Measurements from ENCODE around the gene DAB1.

DAB1 gene

DNA sequence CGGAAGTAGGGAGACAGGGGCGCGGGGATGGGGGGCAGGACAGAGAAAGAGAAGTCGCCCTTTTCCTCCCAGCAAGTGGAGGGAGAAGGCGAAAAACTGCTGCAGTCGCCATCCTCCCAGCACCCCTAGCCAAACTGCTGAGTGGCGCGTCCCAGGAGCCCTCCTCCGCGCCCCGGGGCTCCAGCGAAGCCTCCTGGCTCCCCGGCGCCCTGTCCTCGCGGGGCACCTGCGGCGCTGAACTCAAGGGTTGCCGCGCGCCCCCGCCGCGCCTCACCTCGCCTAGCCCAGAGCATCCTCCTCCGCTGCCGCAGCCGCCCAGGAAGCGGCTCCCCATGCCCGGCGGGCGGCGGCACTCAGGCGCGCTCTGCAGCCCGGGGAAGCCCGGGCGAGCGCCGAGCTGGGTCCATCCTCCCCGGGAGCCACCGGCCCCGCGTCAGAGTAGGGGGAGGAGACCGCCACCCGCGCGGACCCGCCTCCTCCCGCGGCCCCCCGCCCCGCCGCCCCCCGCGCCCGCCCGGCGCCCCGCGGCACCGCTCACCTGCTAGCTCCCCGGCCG lies at the start of gene DAB1:
Gene DAB1 (minus strand): TSS at position 405 of the 556 bp plus-strand sequence. CDS start 133,030 bp downstream, outside the sequence.
- no peak for DNase-seq (ENCODE audit: low read depth in 2 of 2)

DNA sequence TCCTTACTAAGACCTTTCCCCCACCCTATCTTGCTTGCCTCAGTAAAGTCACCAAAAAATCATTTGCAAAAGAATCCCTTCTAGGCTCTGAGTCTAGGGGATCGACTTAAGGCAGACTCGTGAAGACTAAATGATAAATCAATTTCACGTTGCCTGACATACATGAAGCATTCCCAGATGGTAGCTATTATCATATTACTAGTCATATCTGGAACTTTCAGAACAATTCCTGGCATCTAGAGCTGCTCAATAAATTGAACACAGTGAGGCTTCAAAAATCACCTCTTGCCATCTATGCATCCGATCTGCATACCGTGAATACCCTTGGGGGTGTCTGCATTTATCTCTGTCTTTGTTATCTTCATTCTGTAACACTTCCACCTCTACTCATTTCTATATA lies 49.6 kb upstream of the DAB1 start:
- no peak for DNase-seq (ENCODE audit: low read depth in 2 of 2)

DNA sequence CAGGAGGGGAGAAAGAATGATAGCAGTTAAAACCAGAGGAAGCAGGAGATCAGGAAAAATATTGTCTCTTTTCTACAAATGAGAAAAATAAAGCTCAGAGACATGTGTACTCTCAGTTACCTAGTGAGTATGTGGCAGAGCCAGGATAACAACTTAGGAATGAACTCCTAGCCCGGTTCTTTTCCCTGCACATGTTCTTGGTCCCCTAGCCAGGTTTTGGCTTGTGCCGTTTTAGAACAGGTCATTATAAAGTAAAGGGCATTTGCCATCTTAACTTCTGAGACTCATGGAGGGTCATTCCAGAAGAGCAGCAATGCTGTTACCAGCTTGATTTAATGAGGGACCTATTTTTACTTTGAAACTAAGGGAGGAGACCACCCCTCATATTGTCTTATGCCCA lies 48.1 kb upstream of the DAB1 start:
- no peak for DNase-seq (ENCODE audit: low read depth in 2 of 2)

DNA sequence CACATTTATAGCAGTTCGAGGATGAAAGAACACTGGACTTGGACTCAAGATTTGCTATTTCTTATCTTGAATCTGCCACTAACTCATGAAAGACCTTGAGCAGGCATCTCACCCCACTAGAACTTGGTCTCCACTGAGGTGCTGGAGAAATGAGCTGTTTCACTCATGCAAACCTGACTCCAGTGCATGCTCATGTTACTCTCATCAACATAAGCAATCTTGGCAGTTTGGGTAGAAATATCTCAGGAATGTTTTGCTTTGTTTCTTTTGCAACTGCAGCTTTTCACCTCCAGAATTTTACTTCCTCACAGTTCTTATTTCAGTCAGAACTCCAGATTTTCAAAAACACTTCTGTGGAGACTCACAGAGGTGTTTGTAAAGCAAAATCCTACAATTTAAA lies 46.2 kb upstream of the DAB1 start:
- DNase-seq (ENCODE audit: low read depth in 2 of 2): no peak

DNA sequence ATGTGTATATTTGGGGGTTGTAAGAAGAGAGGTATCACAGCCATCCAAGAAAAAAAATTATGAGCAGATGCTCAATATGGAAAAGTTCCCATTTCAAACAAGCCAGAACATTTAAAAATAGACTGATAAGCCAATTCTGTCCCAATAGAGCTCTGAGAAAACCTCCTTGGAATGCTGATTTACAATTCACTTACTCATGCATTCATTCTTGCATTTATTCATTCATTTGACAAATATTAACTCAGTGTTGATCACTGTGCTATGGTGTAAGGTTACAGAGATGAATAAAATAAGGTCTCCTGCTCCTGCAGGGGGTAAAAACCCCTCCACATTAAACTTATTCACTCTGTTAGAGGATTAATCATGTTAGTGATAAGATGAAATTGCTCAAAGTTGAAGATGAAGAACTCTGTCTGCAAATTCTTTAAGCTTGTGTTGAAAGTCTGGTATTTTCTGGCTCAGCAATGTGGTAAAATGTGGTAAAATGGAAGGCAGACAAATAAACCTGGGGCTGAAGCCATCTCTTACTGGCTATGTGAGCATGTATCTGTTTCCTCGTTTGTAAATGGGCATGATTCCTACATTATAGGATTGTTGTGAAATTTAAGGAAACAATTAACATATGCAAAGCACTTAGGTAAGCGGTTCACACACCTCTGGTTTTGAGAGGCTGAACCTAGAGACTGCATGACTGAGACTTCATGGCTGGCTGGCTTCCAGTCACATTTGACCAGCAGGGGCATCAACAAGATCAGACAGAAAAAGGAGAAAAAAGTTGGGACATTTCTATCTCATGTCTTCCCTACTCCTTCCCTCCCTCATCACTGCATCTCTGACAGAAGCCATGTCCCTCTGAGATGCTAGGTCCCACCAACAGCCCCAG lies 45.0 kb upstream of the DAB1 start:
- no peak for DNase-seq (ENCODE audit: low read depth in 2 of 2)

DNA sequence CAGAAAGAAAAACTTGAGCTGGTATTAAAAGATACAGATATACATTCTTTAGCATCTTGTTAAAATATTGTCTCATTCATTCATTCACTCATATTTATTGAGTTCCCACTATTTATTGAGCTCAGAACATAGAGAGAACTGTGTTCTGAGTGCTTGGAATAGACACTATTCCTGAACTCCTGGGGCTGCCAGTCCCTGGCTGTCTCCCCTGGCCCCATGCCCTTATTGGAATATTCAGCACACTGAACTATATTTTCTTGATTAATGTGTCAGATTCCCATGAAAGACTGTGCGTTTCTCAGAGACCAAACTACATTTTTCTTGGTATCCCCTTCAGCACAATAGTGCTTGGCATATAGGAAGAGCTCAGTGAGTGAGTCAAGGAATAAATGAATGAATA lies 44.0 kb upstream of the DAB1 start:
- no peak for DNase-seq (ENCODE audit: low read depth in 2 of 2)

DNA sequence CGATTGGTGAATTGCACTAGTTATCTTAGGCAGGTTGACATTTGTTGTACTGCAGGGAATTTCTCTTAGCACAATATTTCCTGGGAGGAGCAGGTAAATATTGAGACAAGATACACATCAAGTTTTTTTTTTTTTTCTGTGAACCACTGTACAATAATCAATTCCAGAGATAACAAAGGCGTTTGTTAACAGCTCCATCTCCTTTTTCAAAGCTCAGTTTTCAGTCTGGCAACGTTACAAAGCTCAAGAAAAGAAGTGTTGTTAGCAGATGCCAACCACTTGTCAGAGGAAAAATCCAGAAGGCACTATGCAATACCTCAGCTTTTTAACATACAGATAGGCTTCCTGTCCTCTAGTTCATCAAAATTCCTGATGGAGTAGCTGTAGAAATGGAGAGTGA lies 40.9 kb upstream of the DAB1 start:
- no peak for DNase-seq (ENCODE audit: low read depth in 2 of 2)

DNA sequence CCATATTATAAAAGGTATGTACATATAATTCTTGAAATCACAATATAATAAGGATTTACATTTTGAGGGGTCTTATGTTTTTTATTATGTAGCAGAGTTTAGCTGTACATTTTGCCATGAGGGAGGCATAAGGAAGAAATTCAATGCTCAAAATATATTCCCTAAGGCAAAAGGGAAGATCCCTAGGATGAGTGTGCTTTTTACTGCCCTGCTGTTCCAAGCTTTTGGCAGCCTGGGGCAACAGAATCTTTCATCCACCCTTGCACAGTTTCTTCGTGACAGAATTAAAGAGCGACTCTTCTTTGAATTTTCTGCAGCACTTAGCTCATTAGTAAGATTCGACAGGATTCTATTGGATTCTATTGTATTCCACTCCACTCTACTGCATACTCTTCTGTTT lies 39.5 kb upstream of the DAB1 start:
- no peak for DNase-seq (ENCODE audit: low read depth in 2 of 2)

DNA sequence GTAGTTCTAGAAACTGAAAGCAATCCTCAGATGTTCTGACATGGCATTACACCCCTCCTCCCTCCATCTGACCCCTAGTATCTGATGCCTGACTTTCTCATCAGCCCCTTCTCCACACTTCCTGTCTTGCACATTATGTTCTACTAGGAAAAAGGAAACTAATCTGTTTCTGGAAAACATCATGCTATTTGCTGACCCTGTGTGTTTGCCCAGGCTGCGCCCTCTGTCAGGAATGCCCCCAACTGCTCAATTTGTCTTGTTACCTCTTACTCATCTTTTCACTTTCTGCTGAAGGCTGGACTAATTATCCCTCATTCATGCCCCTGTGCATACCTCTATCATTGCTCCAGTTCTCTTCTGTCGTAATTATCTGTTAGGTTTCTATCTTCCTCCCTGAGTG lies 37.5 kb upstream of the DAB1 start:
- DNase-seq (ENCODE audit: low read depth in 2 of 2): no peak

DNA sequence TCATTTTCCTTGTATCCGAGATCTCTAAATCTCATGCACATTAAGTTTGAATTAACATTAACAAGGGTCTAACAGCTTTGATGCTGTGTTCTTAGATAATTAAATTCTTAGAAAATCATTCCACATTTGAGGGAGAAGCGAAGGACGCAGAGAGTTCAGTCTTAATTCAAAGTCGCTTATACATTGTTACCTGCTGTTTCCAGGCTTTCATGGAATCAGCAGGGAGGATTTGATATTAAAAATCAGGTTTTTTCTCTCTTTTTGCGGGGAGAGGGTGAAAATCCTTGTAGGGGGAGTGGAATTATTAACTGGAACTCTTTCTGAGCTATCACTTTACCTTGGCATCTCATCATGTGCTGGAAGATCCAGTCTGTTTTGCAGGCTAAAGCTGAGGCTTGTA lies 27.7 kb upstream of the DAB1 start:
- no peak for DNase-seq (ENCODE audit: low read depth in 2 of 2)

DNA sequence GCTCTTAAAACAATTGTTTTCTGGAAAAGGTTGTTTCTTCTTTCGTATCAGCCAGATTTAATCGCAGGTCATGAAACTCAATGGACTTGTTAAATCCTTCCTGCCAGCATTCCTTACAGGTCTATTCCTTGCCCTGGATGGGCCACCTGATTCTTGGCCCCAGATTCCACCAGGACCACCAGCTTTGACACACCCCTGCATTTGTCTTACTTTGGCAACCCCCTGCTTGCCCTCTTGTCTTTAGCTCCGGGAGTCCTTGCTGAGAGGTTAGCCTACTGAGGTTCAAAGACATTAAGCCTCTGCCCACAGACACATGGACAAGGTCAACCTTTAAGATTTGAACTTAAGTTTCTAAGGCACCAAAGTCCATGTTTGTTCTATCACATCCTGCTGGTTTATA lies 27.1 kb upstream of the DAB1 start:
- no peak for DNase-seq (ENCODE audit: low read depth in 2 of 2)

DNA sequence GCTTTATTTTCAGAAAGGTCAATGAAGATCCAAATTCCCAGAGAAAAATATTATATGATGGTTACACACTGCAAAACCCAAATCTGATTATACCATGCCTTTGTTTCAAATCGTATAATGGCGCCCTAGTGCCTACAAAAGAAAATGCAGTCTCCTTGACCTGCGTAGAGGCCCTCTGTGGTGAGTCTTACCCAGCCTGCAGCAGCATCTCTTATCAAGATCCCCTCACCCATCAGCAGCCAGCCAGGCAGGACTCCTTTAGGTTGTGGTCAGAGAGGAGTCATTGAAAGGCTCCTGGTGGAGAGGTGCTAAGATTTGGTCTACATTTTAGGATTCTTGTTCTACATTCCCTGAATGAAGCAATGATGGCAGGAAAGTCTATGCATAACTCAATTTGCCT lies 23.7 kb upstream of the DAB1 start:
- no peak for DNase-seq (ENCODE audit: low read depth in 2 of 2)

DNA sequence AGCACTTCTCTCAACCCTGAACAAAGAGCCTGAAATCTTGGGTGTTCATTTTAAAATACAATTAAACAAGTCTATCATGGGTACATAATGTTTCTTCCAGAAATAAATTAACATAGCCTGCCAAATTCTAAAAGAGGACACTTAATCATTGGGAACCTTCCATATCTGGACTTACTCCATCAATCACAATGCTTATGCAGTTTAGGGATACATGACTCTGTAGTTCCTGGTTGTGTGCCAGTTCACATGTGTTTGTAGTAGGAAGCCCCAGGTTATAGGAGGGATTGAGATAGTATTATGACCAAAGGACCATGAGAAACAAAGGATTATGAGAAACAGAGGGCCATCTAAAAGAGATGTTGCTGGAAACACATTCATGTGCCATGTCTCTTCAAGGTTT lies 19.1 kb upstream of the DAB1 start:
- DNase-seq (ENCODE audit: low read depth in 2 of 2): no peak

DNA sequence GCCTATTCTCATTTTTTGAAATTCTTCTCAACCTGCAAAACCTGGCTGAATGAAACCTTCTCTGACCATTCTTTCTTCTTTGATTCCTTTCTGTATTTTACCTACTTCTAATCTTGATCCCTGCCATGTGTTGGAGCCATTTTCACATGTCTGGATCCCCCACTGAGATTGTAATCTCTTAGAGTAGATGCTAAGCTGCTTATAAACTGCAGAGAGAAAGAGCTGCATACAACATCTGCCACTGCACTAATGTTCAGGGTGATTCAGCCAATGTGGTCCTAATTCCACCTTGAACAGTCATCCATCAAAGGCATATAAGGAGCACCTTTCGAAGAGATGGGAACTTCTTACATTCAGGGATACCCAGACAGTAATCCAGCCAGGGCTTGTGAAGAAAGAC lies 16.2 kb upstream of the DAB1 start:
- no peak for DNase-seq (ENCODE audit: low read depth in 2 of 2)

DNA sequence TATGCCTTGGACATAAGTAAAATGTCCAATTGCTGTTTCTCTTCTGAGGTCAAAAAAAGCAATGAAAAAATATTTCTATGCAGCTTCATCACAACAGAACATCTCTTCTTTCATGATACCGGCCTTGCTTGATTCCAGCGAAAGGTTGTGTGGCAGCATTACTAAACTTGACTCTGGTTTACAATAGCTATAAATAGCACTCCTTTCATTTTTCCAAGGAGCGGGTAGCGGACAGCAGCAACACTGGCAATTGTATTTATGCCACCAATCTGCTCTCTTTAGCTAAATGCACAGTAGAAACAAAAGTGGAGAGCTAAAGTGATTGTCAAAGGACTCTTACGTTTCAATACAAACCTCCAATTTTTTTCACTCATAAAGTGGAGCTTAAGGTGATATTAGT lies 7.5 kb upstream of the DAB1 start:
- no peak for DNase-seq (ENCODE audit: low read depth in 2 of 2)

DNA sequence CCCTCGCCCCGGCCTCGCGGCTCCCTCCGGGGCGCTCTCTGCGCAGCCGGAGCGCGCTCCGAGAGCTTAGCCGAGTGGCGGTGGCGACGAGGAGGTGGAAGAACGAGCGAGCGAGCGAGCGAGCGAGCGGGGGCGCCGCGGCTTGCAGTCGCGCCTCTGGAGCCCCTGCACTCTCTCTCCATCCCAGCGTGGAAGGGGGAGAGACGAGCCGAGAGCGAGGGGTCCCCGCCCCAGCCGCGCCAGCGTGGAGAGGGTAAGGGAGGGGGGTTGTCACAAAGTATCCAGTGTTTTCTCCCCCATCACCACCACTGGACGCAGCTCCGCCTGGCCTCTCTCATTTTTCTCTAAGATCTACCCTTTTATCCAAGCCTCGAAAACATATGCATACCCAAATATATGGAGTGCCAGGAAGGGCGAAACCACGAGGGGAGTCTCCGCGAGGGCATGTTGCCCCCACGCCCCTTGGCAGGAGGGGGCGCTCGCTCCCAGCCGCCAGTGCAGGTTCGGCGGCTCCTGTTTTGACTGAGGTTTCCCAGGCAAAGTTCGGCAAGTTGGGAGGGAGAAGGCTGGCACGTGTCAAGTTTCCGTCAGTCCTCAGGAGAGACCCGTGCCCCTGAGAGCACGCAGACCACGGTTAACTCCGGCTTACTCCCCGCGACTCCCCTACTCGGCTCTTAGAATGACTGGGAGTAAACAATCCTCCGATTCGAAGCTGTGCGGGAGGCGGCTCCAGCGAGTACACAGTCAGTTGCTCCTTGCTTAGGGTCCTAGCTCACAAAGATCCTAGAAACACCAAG lies 569 bp upstream of the DAB1 start:
- no peak for DNase-seq (ENCODE audit: low read depth in 2 of 2)

DNA sequence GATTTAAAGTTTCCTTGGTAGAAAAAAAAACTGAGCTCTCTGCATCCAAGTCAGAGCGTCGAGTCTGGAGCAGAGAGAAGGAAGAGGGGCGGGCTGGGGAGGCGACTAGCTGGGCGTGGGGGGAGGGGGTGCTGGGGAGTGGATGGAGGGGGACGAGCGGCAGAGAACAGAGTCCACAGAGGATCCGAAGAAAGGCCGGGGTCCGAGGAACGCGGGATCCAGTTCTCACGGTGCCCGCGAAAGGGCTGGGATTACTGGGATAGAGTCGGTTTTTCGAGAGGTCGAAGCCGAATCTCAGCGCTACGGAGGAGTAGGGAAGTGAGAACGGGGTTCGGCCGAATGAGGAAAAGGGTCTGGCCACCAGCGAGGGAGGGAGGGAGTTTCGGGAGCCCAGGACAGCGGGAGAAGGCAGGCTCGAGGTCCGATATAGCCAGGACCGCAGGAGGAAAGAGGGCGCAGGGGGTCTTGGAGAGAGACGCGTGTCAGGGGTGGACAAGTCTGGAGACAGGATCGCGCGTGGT lies 665 bp downstream of the DAB1 start:
- no peak for DNase-seq (ENCODE audit: low read depth in 2 of 2)

DNA sequence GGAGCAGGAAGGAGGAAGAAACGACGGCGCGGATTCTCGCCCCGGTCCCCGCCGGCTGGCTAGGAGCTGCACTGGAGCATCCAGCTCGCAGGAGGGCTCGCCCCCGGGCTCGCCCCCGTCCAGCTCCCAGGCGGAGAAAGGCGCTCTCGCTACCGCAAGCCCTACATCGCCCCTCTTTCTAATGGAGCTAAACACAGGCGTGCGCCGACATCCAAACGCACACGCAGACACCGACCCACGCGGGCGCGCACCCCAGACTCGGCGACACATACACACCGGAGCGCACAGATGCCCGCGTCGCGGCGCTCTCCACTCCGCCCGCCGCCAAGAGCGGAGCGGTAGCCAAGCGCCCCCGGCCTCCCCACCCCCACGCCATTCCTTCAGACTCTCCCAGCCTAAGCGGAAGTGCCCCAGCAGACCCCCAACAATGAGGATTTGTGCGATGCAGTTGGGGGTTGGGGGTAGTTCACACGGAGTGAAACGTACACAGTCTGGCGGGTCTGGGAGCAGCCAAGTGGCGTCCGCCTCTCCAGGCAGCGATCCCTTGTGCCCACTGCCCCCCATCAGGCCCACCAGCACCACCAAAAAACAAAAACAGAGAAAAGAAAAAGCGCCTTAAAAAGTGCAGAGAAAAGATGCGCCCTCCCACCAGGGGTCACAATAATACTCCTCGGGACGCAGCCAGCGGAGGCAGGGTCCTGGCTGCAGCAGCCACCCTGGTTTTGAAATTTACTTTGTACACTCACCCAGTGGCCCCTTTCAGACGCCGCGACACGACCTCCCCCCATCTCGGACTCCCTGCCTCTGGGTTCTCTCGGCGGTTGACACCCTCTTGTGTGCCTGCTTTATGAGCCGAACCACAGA lies 1.4 kb downstream of the DAB1 start:
- no peak for DNase-seq (ENCODE audit: low read depth in 2 of 2)

DNA sequence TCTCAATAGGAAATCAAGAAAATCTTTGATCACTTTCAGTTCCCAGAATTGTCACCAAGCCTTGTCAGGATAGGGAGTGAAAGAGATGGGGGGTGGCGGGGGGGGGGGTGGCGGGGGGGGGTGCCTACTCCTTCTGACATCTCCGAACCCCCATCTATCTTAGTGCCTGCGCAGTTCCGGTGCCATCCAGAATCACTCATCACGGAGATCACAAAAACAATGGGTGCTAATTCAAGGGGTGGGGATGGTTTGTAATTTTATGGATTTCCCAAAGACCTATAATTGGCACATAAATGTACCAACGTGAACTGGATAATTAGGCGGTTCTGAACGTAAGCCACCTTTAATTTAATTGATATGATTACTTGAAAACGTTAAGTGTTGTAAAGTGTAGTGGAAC lies 2.1 kb downstream of the DAB1 start:
- DNase-seq (ENCODE audit: low read depth in 2 of 2): no peak

DNA sequence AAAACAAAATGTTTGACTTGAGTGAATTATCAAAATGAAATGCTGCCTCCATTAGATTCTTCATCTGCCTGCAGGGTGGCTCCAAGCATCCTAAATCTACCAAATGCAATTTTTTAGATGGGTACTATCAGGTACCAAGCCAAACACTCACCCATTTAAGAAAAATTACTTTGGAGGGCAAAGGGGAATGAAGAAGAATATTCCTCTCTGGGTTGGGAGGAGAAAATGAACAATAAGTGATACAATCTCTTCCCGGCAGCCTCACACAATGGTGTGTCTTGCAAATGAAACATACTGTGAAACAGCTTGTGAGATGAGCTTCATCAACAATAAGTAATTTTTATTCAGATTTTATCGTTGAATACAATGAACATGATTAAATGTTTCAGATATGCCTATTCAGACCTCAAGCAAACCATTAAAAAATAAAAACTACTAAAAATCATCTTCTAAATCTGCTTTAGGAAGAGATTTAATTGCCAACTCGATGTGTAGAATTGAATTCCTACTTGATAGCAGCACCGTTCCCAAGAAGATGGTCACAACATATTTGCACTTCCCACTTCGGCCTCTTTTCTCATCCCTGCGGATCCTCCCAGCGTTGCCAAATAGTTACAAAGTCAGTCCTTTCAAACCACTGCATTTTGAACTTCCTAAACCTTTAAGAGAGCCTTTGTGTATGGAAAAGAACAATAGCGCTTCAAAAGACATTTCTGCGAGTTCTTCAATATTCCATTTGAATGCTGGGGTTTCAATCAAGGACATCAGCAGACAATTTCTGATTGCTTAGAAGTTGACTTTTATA lies 2.7 kb downstream of the DAB1 start:
- DNase-seq (ENCODE audit: low read depth in 2 of 2): no peak

DNA sequence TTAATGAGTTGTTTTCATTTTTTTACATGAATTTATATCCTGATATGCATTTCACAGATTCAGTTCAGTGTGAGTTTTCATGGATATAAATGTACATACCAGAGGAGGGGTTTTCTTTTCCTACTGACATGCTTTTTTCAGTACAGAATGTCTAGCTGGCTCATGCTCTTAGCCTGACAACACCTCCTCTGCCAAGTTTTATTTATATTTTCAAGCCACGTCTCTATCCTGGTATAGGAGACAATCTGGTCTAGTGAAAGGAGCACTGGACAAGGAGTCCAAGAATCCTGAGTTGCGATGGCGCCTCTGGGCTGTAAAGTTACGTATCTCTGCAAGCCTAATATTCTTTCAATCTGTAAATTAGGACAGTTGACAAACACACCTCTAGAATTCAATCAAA lies 4.9 kb downstream of the DAB1 start:
- DNase-seq (ENCODE audit: low read depth in 2 of 2): no peak

Measured in stimulated activated CD4-positive, alpha-beta T cell treated with anti-CD3 and anti-CD28 coated beads, Interleukin-15, amount 100 ng/mL, for 48 hours (primary cell).